ENCODE measurements around the gene ANKRD62.

- no peak for TF ChIP-seq CTCF (IDR thresholded peaks at IDR 0.05; ENCODE audit: low read depth, low read length, poor library complexity, severe bottlenecking)
- no peak for TF ChIP-seq EZH2phosphoT487 (IDR thresholded peaks at IDR 0.05; ENCODE audit: borderline replicate concordance, low read length)
Measured at GRCh38 chr18:12088096-12088495, 5.5 kb upstream of the ANKRD62 start.

Data from DOHH2 (cell line).